Esophagus muscularis mucosa (tissue), 3 donors: ENCODE measurements around the gene SDCBP2.

Experiments used
- CTCF ChIP-seq, 3 experiments: fragments of 200-600 bp in 2 of 3; fragments of 450-650 bp in 1 of 3; sonication (generic) in 2 of 3; IDR thresholded peaks; one replicate each; pipeline ENCODE4 v1.5.1; 2017 to 2019; ENCODE audit warnings: antibody characterized with exemption in 3 of 3, mild to moderate bottlenecking in 2 of 3, moderate library complexity in 1 of 3
- POLR2A ChIP-seq: fragments of 450-650 bp; IDR thresholded peaks from one replicate; pipeline ENCODE4 v1.6.1; 2017; ENCODE audit warnings: antibody characterized with exemption, moderate library complexity, mild to moderate bottlenecking, low read depth

DNA sequence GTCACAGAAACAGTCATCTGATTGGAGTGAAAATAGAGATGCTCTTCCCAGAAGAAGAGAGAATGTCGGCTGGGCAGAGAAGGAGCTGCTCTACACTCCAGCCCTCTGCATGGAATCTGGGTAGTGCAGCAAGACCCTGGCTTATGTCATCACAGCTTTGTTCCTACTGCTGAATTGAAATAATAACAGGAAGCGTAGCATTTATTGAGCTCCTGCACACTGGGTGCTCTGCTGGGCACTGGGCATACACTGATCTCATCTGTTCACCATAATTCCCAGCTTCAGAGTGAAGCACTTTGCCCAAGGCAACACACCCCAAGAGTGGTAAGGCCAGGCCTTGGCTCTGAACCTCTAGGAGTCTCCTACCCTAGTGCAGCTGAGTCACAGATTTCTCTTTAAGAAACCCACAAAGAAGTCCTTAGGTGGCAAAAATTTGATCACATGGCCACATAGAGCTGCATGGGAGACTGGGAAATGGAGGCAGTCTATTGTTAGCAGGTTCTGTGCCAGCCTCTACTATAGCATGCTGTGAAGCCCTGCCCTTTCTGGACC, 3.9 kb upstream of the SDCBP2 start:
- no peak for TF ChIP-seq CTCF (IDR thresholded peaks at IDR 0.05)
- TF ChIP-seq POLR2A, result no peak
